Renal pelvis (tissue), 12 donors: Measurements from ENCODE around the gene PTRH1. TPM values are rescaled to one million over a fixed set of nuclear protein-coding genes. Genes with fewer than 3 reads are reported as not detected.
"Not testable (repeated sequence)": the region's sequence is repeated elsewhere in the genome, so short reads cannot be mapped to it uniquely, and the experiment has no call there.

Source experiments
- DNase-seq: peaks from one replicate; pipeline ENCODE4 v3.0.0-alpha.2; 2013
- long read RNA-seq, 16 experiments: transcript quantifications; one replicate each; lab custom pipeline, GENCODE V29; 2026
- polyA plus RNA-seq, 3 donors: library from polyadenylated mRNA; unstranded; fragments of 120-200 nt; gene quantifications; one replicate each; pipeline ENCODE4 v1.2.1, GENCODE V29; 2013; ENCODE audit not compliant: insufficient read length in 3 of 3

Gene PTRH1
- 10 to 100 TPM in 2 of 3 donors, 1 to 10 TPM in 1; 7.8 to 13.5 (median 13.2) TPM for polyA plus RNA-seq
- long read RNA-seq, donor 1, transcript PTRH1-208 (5 exons, 814 nt), result major isoform, 15 of 31 reads
- long read RNA-seq, donor 1, partial matches to known transcripts, result 15 of 31 reads
- long read RNA-seq, donor 1, other reads (novel, unspliced or antisense), result 0 of 31 reads
- long read RNA-seq, donor 2, transcript PTRH1-208 (5 exons, 814 nt), result major isoform, 12 of 31 reads
- long read RNA-seq, donor 2, partial matches to known transcripts, result 18 of 31 reads
- long read RNA-seq, donor 2, other reads (novel, unspliced or antisense), result 0 of 31 reads
- long read RNA-seq, donor 3, transcript PTRH1-208 (5 exons, 814 nt), result major isoform, 21 of 34 reads
- long read RNA-seq, donor 3, partial matches to known transcripts, result 11 of 34 reads
- long read RNA-seq, donor 3, other reads (novel, unspliced or antisense), result 0 of 34 reads
- long read RNA-seq, donor 4, transcript PTRH1-208 (5 exons, 814 nt), result major isoform, 19 of 30 reads
- long read RNA-seq, donor 4, partial matches to known transcripts, result 8 of 30 reads
- long read RNA-seq, donor 4, other reads (novel, unspliced or antisense), result 0 of 30 reads
- long read RNA-seq, donor 5, transcript PTRH1-208 (5 exons, 814 nt), result major isoform, 7 of 9 reads
- long read RNA-seq, donor 5, partial matches to known transcripts, result 0 of 9 reads
- long read RNA-seq, donor 5, other reads (novel, unspliced or antisense), result 0 of 9 reads
- long read RNA-seq, donor 6, transcript PTRH1-208 (5 exons, 814 nt), result major isoform, 17 of 31 reads
- long read RNA-seq, donor 6, partial matches to known transcripts, result 14 of 31 reads
- long read RNA-seq, donor 6, other reads (novel, unspliced or antisense), result 0 of 31 reads
- long read RNA-seq, donor 7, transcript PTRH1-208 (5 exons, 814 nt), result major isoform, 12 of 17 reads
- long read RNA-seq, donor 7, partial matches to known transcripts, result 5 of 17 reads
- long read RNA-seq, donor 7, other reads (novel, unspliced or antisense), result 0 of 17 reads
- long read RNA-seq, donor 8, partial matches to known transcripts, result 5 of 7 reads
- long read RNA-seq, donor 8, other reads (novel, unspliced or antisense), result 0 of 7 reads
- long read RNA-seq, donor 9, transcript PTRH1-208 (5 exons, 814 nt), result major isoform, 16 of 37 reads
- long read RNA-seq, donor 9, partial matches to known transcripts, result 19 of 37 reads
- long read RNA-seq, donor 9, other reads (novel, unspliced or antisense), result 0 of 37 reads
- long read RNA-seq, donor 10, transcript PTRH1-208 (5 exons, 814 nt), result major isoform, 16 of 26 reads
- long read RNA-seq, donor 10, partial matches to known transcripts, result 7 of 26 reads
- long read RNA-seq, donor 10, other reads (novel, unspliced or antisense), result 0 of 26 reads
- long read RNA-seq, donor 11, transcript PTRH1-208 (5 exons, 814 nt), result major isoform, 7 of 9 reads
- long read RNA-seq, donor 11, partial matches to known transcripts, result 0 of 9 reads
- long read RNA-seq, donor 11, other reads (novel, unspliced or antisense), result 0 of 9 reads
- long read RNA-seq, donor 12, transcript PTRH1-208 (5 exons, 814 nt), result major isoform, 15 of 39 reads
- long read RNA-seq, donor 12, partial matches to known transcripts, result 21 of 39 reads
- long read RNA-seq, donor 12, other reads (novel, unspliced or antisense), result 0 of 39 reads
- long read RNA-seq, donor 13, transcript PTRH1-208 (5 exons, 814 nt), result major isoform, 8 of 8 reads
- long read RNA-seq, donor 13, partial matches to known transcripts, result 0 of 8 reads
- long read RNA-seq, donor 13, other reads (novel, unspliced or antisense), result 0 of 8 reads
- long read RNA-seq, donor 14, result 0 reads
- long read RNA-seq, donor 15, transcript PTRH1-208 (5 exons, 814 nt), result major isoform, 25 of 49 reads
- long read RNA-seq, donor 15, partial matches to known transcripts, result 22 of 49 reads
- long read RNA-seq, donor 15, other reads (novel, unspliced or antisense), result 0 of 49 reads
- long read RNA-seq, donor 16, transcript PTRH1-208 (5 exons, 814 nt), result major isoform, 15 of 28 reads
- long read RNA-seq, donor 16, partial matches to known transcripts, result 10 of 28 reads
- long read RNA-seq, donor 16, other reads (novel, unspliced or antisense), result 0 of 28 reads

GRCh38 chr9:127715470-127716337 lies at the start of gene PTRH1, which contains the start of gene TTC16:
Gene PTRH1, minus strand, starts transcription at chr9:127715663. Its CDS starts 24 bp downstream, at chr9:127715639.
Gene TTC16, plus strand, starts transcription at chr9:127716079. Its CDS starts 67 bp downstream, at chr9:127716146.
- peak; percentile 96 for DNase-seq

DNA sequence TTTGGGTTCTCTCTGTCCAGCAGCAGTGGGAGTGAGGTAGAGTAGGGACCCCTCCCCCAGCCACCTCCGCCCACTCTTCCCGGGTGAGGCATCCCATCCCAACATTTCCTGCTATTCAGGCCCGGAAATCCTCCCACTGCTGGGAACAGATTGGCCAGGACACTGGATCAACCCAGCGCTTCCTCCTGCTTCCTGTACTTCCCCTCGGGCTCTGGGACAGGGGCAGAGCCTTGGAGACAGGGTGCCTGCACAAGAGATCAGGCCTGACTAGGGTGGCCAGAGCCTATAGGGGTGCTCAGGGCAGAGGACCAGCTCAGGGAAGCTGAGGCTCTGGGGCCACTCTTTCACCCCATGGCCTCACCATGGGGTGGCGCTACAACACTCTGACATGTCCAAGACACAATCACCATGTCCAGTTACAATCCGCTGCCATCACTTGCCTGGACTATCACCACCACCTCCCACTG lies 48.5 kb upstream of the PTRH1 start:
- DNase-seq, result no peak

DNA sequence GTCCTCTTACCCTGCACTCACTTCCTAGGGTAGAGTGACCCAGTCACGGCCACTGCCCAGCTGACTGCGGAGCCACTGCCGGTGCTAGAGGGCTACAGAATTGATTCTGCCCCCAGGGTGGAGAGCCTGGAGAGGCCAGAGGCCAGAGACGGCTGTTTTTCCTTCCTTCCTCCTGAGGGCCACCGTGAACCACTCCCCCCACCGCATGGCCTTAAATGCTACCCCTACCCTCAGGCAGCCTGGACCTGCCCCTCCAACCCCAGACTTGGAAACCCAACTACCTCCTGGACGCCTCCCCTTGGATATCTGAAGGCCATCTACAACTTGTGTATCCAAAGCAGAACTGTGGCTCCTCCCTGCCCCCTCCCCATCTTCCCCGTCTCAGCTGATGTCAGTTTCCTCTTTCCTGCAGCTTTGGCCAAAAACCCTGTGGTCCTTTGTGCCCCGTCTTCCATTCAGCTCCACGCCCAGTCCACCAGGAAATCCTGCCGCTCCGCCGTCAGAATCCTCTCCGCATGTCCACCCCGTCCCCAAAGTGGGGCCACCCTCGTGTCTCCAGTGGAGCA lies 46.7 kb upstream of the PTRH1 start:
- no peak for DNase-seq

- DNase-seq, result no peak
These were observed 46.1 kb upstream of the PTRH1 start for GRCh38 chr9:127761491-127761956.

DNA sequence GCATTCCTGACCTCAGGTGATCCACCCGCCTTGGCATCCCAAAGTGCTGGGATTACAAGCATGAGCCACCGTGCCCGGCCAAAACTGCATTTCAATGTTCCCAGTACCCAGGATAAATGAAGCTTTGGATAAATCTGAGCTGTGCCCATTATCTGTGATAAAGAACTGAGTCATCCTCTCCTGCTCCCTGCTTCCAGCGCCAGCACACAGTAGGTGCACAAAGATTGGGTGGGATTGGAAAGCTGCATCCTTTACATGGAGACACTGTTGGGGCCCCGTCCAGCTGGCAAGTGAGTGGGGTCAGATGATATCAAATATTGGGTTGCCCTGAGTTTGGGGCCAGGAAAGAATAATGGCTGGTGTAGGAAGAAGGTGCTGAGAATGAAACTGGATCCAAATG lies 45.6 kb upstream of the PTRH1 start:
- DNase-seq, result no peak

- DNase-seq, result no peak
These were observed 43.4 kb upstream of the PTRH1 start for GRCh38 chr9:127758843-127759242.

- not testable (repeated sequence) for DNase-seq
These were observed 41.3 kb upstream of the PTRH1 start for GRCh38 chr9:127756776-127757175.

DNA sequence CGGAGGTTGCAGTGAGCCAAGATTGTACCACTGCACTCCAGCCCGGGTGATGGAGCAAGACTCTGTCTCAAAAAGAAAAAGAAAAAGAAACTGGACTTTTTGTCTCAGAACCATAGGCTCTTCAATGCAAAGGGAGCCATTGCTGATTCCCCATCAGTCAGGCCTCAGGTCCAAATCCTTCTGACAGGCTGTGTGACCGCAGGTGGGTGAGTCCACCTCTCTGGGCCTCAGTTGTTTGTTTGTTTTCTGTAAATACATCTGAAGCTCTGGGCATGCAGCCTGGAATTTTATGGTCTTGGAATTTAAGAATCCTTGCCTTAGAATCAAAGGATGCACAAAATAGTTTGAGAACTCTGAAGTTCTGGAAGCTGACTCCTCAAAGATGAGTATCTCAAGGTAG lies 40.8 kb upstream of the PTRH1 start:
- no peak for DNase-seq

GRCh38 chr9:127755061-127756060 lies 39.9 kb upstream of the PTRH1 start:
- no peak for DNase-seq

GRCh38 chr9:127754099-127755060 lies 38.9 kb upstream of the PTRH1 start:
- DNase-seq, result no peak

DNA sequence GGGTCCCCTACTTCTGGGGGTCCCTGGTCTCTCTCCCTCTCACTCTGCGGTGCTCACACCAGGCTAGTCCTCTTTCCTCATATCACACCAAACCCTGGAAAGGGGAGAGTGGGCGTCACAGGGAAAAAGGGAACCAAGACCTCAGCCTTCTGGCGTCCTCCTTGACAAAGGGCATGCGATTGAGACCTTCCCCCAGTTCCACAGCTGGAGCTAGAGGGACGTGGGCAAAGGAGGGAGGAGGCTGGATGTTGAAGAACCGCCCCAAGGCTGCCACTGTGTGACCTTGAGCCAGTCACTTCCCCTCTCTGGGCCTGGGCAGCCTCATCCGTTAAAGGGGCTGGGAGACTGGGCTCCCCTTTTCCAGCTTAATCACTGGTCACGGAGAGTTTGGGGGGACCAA lies 38.2 kb upstream of the PTRH1 start:
- DNase-seq, result no peak

DNA sequence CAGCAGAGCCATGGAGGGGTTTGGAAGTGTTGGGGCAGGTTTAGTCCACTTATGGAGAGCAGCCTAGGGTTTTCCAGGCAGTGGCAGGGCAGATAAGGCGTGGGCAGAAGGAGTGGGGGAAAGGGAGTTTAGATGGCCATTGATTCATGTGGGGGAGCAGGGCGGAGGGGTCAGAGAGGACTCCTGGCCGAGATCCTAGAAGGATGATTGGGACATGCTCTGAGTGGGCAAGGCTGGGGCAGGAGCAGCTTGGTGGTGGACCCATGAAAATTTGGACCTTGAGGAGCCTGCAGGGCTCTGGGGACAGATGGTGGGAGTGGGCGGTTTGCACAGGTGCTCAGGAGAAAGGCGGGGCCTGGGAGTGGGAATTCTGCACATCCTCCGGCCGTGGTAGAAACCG lies 37.7 kb upstream of the PTRH1 start:
- no peak for DNase-seq

GRCh38 chr9:127751269-127752054 lies 36.0 kb upstream of the PTRH1 start:
- DNase-seq, result no peak

DNA sequence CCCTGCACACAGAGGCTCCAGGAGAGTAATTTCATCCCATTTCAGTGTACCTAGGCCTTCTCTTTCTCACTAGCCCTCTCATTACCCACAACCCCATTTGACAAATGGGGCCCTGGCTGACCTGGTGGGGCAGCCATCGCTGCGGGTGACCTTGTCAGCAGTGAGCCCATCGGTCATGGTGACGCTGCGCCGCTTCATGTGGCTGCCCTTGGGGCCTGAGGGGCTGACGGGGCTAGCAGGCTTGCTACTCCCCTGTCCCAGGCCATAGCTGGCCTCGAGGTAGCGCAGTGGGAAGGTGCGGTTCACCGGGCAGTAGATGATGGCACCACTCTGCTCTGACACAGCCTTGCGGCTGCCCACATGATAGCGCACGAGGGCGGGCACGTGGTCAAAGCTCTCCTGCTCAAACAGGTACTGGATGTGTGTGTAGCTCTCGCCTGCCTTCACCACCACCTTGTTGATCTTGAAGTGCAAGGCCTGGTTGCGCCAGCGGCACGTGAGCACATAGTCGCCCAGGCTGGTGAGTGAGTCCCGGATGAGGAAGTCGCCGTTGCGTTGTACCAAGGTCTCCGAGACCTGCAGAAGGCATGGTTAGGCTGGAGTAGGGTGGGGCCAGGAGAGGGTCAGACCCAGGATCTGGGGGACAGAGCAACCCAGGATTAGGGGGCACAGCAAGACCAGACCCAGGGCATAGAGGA lies 33.8 kb upstream of the PTRH1 start:
- no peak for DNase-seq
